Prostate gland (tissue), 2 donors: ENCODE data around the gene KCTD11.

ENCODE experiments used
- CTCF ChIP-seq, 4 experiments: fragments of 200-600 bp in 2 of 4; fragments of 450-650 bp in 2 of 4; sonication (generic) in 2 of 4; IDR thresholded peaks; 1 replicate in 3 of 4; 2 replicates in 1 of 4; pipeline ENCODE4 v1.5.1; 2016 to 2019; ENCODE audit warnings: antibody characterized with exemption in 4 of 4, mild to moderate bottlenecking in 2 of 4, moderate library complexity in 2 of 4
- POLR2A ChIP-seq: fragments of 450-650 bp; IDR thresholded peaks from one replicate; pipeline ENCODE4 v1.6.1; 2016; ENCODE audit warnings: antibody characterized with exemption, mild to moderate bottlenecking
- POLR2AphosphoS5 ChIP-seq: sonication (generic); formaldehyde crosslinking; IDR thresholded peaks from one replicate; pipeline ENCODE4 v1.6.1; 2017; ENCODE audit warnings: antibody characterized with exemption

GRCh38 chr17:7315570-7316235 is 36.3 kb upstream of the KCTD11 start:
- no peak for TF ChIP-seq CTCF (IDR thresholded peaks at IDR 0.05)
- TF ChIP-seq POLR2AphosphoS5: no peak
- TF ChIP-seq POLR2A: no peak
